ENCODE measurements around the gene KIT. TPM values are rescaled to one million over a fixed set of nuclear protein-coding genes. Genes with fewer than 3 reads are reported as not detected.

KIT gene
- total and polyA plus RNA-seq, 7 donors, result 0.69 to 58.7 (median 31.0) TPM

GRCh38 chr4:54754394-54754793 lies 96.6 kb downstream of the KIT start:
- no peaks in the 10 kb centered on the region for H3K9me3 ChIP-seq
- DNase-seq, result no peak
- 75 to 86% methylated on average over 2 of the region's 2 CpGs for WGBS, 2 donors

DNA sequence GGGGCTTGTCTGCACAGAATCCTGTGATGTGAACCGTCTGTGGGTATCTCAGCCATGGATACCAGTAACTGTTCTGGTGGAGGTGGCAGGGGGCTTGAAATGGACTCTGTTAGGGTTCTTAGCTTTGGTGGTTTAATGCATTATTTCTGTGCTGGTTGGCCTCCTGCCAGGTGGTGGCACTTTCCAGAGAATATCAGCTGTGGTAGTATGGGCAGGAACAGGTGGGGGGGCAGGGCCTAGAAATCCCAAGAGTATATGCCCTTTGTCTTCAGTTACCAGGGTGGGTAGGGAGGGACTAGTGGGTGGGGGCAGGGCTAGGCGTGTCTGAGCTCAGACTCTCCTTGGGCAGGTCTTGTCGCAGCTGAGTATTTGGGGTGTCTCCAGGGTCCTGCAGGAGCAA lies 106.7 kb downstream of the KIT start:
- H3K9me3 ChIP-seq, result no peaks in the 10 kb centered on the region
- H3K27me3 ChIP-seq, result no peaks in the 10 kb centered on the region
- H3K4me1 ChIP-seq, result no peaks in the 10 kb centered on the region
- TF ChIP-seq POLR2AphosphoS5 (IDR thresholded peaks at IDR 0.05), result no peak
- no peak for TF ChIP-seq POLR2A (IDR thresholded peaks at IDR 0.05)
- TF ChIP-seq, protein P1, sequence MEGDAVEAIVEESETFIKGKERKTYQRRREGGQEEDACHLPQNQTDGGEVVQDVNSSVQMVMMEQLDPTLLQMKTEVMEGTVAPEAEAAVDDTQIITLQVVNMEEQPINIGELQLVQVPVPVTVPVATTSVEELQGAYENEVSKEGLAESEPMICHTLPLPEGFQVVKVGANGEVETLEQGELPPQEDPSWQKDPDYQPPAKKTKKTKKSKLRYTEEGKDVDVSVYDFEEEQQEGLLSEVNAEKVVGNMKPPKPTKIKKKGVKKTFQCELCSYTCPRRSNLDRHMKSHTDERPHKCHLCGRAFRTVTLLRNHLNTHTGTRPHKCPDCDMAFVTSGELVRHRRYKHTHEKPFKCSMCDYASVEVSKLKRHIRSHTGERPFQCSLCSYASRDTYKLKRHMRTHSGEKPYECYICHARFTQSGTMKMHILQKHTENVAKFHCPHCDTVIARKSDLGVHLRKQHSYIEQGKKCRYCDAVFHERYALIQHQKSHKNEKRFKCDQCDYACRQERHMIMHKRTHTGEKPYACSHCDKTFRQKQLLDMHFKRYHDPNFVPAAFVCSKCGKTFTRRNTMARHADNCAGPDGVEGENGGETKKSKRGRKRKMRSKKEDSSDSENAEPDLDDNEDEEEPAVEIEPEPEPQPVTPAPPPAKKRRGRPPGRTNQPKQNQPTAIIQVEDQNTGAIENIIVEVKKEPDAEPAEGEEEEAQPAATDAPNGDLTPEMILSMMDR (IDR thresholded peaks at IDR 0.05), result no peak
- no peak for TF ChIP-seq EP300 (IDR thresholded peaks at IDR 0.05)
- 76 to 85% methylated on average over 3 of the region's 3 CpGs for WGBS, 2 donors
- no peak overlapping the region for H3K27ac ChIP-seq
- H3K4me3 ChIP-seq, result no peak overlapping the region
- intact Hi-C loops (cut with DNase I), result no loop called here
- no peaks in the 10 kb centered on the region for H3K36me3 ChIP-seq
- no peak for DNase-seq

More at GRCh38 chr4:54754394-54754793, 96.6 kb downstream of the KIT start:
- Histone ChIP-seq H3K27me3 (no peaks in the 10 kb centered on the region), H3K27ac (no peak overlapping the region), H3K36me3 (no peaks in the 10 kb centered on the region), H3K4me1 (no peaks in the 10 kb centered on the region), H3K4me3 (no peak overlapping the region)
- intact Hi-C loops (cut with DNase I), result no loop called here
- TF ChIP-seq POLR2AphosphoS5 (IDR thresholded peaks at IDR 0.05) (no peak), EP300 (IDR thresholded peaks at IDR 0.05) (no peak), POLR2A (IDR thresholded peaks at IDR 0.05) (no peak)
- TF ChIP-seq, protein P1 (IDR thresholded peaks at IDR 0.05), result no peak

DNA sequence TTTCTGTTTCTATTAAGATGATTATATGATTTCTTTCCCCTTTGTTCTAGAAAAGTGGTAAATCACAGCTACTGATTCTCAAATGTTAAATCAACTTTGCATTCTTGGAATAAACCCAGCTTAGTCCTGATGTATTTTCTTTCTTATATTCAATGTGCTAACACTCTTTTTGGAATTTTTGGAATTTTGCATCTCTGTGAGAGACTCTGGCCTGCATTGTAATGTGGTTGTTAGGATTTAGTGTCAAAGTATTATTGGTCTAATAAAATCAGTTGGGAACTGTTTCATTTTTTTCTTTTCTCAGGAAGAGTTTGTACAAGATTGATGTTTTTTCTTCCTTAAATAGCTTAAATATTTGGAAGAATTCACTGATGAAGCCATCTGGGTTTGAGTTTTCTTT lies 109.6 kb downstream of the KIT start:
- DNase-seq, result no peak
- Histone ChIP-seq H3K9me3 (no peaks in the 10 kb centered on the region), H3K27ac (no peak overlapping the region), H3K36me3 (no peaks in the 10 kb centered on the region), H3K27me3 (no peaks in the 10 kb centered on the region), H3K4me1 (no peaks in the 10 kb centered on the region), H3K4me3 (no peak overlapping the region)
- TF ChIP-seq POLR2AphosphoS5 (IDR thresholded peaks at IDR 0.05) (no peak), EP300 (IDR thresholded peaks at IDR 0.05) (no peak), POLR2A (IDR thresholded peaks at IDR 0.05) (no peak)
- TF ChIP-seq, protein P1 (IDR thresholded peaks at IDR 0.05), result no peak
- intact Hi-C loops (cut with DNase I), result no loop called here

DNA sequence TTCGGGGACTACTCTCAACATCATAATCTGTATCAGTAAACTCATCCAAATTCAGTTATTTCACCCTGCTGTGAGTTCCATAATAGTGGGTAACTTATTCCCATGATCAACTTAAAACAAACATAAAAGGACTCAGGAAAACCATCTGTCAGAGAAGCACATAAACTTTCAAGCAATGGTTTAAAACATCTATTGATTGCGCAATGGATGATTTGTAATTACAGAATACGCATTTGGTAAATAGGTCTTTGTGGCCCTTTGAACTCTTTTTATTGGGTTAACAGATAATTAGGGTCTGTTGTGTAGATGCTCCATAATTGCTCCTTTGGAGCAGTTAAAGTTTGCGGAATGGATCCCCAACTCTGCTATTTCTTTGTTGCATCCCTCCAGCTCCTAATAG lies 115.3 kb downstream of the KIT start:
- WGBS, 2 donors, result 77 to 87% methylated on average over 4 of the region's 4 CpGs
- H3K36me3 ChIP-seq, result no peaks in the 10 kb centered on the region
- no peak overlapping the region for H3K27ac ChIP-seq
- no peak overlapping the region for H3K4me3 ChIP-seq
- H3K9me3 ChIP-seq, result no peaks in the 10 kb centered on the region
- no peaks in the 10 kb centered on the region for H3K27me3 ChIP-seq
- H3K4me1 ChIP-seq, result no peaks in the 10 kb centered on the region
- intact Hi-C loops (cut with DNase I), result no loop called here
- TF ChIP-seq POLR2A (IDR thresholded peaks at IDR 0.05), result no peak
- no peak for TF ChIP-seq POLR2AphosphoS5 (IDR thresholded peaks at IDR 0.05)
- TF ChIP-seq EP300 (IDR thresholded peaks at IDR 0.05), result no peak
- TF ChIP-seq, protein P1 (IDR thresholded peaks at IDR 0.05), result no peak
- DNase-seq, result no peak

GRCh38 chr4:54779036-54779435 lies 121.3 kb downstream of the KIT start:
- no peak overlapping the region for H3K4me3 ChIP-seq
- no peak for TF ChIP-seq POLR2A (IDR thresholded peaks at IDR 0.05)
- TF ChIP-seq EP300 (IDR thresholded peaks at IDR 0.05), result no peak
- TF ChIP-seq POLR2AphosphoS5 (IDR thresholded peaks at IDR 0.05), result no peak
- no peak overlapping the region for H3K27ac ChIP-seq
- H3K27me3 ChIP-seq, result no peaks in the 10 kb centered on the region
- intact Hi-C loops (cut with DNase I), result no loop called here
- H3K4me1 ChIP-seq, result peaks cover 0 to 11% (median 0%) of the 10 kb centered on the region in 4 donors
- H3K9me3 ChIP-seq, result no peaks in the 10 kb centered on the region
- WGBS, 2 donors, result 64 to 65% methylated on average over 2 of the region's 2 CpGs
- H3K36me3 ChIP-seq, result no peaks in the 10 kb centered on the region
- no peak for DNase-seq
